Ovary (tissue), 3 donors: Measurements from ENCODE around the gene GPRASP3.

ENCODE experiments used
- EP300 ChIP-seq: sonication (generic); formaldehyde crosslinking; IDR thresholded peaks from one replicate; pipeline ENCODE4 v1.6.1; 2017; ENCODE audit warnings: antibody characterized with exemption
- TF ChIP-seq, protein P1 (sequence below), 3 donors: fragments of 450-650 bp in 2 of 3; fragments of 200-600 bp in 1 of 3; IDR thresholded peaks; one replicate each; pipeline versions ENCODE4 v1.5.1 to v1.8.0; 2016 to 2022; ENCODE audit warnings: antibody characterized with exemption in 3 of 3, mild to moderate bottlenecking in 1 of 3
- donor health status: DM: no; HTN: no; CAD: no.

DNA sequence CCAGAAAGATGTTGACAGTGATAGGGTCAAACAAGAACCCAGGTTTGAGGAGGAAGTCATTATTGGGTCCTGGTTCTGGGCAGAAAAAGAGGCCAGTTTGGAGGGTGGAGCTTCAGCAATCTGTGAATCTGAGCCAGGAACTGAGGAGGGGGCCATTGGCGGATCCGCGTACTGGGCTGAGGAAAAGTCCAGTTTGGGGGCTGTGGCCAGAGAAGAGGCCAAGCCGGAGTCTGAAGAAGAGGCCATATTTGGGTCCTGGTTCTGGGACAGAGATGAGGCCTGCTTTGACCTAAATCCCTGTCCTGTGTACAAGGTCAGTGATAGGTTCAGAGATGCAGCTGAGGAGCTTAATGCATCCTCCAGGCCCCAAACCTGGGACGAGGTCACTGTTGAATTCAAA is 4.6 kb upstream of the GPRASP3 start:
- no peak for TF ChIP-seq EP300
- TF ChIP-seq, protein P1, sequence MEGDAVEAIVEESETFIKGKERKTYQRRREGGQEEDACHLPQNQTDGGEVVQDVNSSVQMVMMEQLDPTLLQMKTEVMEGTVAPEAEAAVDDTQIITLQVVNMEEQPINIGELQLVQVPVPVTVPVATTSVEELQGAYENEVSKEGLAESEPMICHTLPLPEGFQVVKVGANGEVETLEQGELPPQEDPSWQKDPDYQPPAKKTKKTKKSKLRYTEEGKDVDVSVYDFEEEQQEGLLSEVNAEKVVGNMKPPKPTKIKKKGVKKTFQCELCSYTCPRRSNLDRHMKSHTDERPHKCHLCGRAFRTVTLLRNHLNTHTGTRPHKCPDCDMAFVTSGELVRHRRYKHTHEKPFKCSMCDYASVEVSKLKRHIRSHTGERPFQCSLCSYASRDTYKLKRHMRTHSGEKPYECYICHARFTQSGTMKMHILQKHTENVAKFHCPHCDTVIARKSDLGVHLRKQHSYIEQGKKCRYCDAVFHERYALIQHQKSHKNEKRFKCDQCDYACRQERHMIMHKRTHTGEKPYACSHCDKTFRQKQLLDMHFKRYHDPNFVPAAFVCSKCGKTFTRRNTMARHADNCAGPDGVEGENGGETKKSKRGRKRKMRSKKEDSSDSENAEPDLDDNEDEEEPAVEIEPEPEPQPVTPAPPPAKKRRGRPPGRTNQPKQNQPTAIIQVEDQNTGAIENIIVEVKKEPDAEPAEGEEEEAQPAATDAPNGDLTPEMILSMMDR (IDR thresholded peaks at IDR 0.05), result no peak
